GM12872 (cell line): ENCODE measurements around the gene FAM13A.

Experiments used
- TF ChIP-seq, protein P1 (sequence below): IDR thresholded peaks from 3 replicates; pipeline ENCODE4 v1.5.1; 2011; ENCODE audit warnings: low read depth, mild to moderate bottlenecking, low read length, moderate library complexity; ENCODE audit not compliant: insufficient read depth

Gene FAM13A

DNA sequence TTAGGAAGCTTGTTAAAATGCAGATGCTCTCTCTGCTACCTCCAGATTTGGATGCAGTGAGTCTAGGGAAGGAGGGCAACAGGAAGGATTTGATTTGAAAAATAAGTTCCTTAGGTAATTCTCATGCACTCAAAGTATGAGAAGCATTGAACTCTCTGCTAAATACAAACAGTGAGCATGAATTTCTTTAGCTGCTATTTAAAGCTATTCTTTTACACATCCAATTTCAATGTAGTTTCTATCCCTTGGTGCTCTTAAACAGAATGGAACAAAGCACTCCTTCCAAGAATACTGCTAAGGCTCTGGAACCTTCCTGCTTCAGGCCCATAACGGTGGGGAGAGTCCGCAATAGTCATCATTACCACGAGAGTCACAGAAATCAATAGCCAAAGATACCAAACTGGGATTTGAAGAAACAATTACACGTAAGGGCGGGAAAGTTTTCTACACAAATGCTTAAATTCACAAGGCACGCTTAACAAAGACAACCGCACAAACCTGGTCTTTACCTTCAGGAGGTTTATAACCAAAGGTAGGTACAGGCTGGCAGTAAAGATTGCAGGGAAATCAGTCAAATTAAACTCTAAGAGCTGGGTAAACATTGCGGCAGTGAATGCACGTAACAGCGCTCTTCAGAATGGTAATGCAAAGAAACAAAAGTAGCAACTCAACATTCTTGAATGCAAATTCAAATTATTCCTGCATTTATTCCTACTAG, 236.1 kb downstream of the FAM13A start:
- TF ChIP-seq, protein P1, sequence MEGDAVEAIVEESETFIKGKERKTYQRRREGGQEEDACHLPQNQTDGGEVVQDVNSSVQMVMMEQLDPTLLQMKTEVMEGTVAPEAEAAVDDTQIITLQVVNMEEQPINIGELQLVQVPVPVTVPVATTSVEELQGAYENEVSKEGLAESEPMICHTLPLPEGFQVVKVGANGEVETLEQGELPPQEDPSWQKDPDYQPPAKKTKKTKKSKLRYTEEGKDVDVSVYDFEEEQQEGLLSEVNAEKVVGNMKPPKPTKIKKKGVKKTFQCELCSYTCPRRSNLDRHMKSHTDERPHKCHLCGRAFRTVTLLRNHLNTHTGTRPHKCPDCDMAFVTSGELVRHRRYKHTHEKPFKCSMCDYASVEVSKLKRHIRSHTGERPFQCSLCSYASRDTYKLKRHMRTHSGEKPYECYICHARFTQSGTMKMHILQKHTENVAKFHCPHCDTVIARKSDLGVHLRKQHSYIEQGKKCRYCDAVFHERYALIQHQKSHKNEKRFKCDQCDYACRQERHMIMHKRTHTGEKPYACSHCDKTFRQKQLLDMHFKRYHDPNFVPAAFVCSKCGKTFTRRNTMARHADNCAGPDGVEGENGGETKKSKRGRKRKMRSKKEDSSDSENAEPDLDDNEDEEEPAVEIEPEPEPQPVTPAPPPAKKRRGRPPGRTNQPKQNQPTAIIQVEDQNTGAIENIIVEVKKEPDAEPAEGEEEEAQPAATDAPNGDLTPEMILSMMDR, result no peak

DNA sequence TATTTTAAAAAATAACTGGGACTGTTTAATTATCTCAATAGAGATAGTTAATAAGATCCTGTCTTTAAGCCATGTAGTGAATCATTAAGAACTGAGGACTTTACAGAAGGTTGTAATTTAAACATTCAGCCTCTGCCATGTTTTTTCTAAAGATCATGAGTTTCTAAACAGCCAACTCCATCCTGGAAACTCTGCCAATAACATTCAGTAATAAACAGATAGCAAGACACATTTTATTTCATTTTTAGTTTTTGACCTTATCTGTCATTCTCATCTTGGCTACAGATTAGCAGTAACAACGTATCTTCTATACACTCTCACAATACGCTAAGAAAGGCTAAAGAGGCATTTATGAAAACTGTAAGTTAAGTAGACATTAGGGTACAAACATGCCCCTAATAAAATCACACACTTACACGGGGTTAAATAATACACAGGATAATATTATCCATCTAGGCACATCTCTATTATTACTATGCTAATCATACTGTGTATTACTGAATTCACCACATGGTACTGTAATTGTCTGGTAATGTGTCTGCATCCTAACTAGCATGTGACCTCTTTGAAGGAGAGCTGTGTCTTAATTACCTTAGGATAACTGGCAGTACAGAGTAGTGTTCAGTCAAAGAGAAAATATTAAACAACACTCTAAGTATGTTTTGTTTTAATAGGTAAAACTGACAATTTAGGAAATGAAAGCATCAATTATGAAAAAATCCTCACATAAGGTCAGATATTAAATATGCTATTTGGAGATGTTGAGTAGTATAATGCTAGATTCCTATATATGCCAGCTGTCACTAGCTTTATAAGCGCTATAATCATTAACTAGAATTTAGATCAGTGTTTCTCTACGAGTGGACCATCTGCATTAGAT, 236.9 kb downstream of the FAM13A start:
- TF ChIP-seq, protein P1, result no peak

DNA sequence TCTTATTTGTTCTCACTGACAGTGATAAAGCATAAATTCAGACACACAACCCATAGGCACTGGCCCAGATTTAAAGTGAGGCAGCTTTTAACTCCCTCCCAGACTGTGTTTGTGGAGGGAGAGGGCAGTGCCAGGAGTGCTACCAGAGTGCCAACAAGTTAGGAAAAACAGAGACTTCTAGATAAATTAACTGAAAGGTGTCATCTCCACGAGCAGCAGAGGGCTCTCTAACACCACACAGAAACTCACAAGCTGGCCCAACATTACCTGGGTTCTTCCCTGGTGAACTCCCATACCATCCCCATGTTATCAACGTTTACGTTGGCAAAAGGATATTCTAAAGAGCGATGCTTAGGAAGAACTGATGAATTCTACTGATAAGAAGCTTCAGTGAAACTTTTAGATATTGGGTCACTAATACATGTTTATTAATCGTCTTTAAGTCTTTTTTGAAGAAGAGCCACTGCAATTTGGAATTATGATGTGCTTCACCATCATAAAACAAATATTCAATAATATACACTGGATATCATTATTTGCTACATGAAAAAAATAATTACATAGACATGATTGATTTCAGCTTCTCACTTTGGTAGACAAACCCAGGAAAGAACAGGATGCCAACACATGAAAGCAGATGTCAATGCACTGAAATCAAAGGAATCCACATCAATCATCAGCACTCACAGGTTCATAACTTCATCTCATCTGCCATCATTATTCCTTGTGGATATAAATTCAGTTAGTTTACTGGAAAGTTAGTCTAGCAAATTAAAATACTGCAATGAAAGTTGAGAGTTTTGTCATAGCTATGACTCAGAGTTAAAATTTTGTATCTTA, 238.1 kb downstream of the FAM13A start:
- TF ChIP-seq, protein P1, result peak; percentile 77

- TF ChIP-seq, protein P1, result no peak
These were observed 239.2 kb downstream of the FAM13A start for GRCh38 chr4:88817740-88818139.

DNA sequence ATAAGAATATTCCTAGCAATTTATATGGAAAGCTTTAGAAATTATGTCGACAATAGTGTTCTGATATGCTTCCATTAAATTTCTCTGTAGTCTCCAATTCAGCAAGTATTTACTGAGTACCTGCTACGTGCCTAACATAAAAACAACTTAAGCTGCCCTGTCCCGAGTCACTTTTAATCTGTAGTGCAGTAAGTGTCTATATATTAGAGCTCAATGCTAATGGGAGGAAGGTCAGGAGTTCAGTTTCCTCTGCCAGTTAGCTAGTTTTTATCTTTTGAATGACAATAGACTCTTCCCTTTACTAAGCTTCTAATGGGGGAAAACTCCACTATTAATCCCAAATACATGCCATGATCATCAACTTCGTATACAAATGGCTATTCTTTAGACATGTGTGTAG, 240.6 kb downstream of the FAM13A start:
- TF ChIP-seq, protein P1, result no peak

GRCh38 chr4:88814043-88814617, 242.9 kb downstream of the FAM13A start:
- TF ChIP-seq, protein P1, result no peak; the same call in 2 of the 3 replicates
